ENCODE measurements around the gene LRSAM1.
A peak's percentile ranks its signal among the peaks of the same experiment; 100 is the strongest.

The LRSAM1 gene

DNA sequence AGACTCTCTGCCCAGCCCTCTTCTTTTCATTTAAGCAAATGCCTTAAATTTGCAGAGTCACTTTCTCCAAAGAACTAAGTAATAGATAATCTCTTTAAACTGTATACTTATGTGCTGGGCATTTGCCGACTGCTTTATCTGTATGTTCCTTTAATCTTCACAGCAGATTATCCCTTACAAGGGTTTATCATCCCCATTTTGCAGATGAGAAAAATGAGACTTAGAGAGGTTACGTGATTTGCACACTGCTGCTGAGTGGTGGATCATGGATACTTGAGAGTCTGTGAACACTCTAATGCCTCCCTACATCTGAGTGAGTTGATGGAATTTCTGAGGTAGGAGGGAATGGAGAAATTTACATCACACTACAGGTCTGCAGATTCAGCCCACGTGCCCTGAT, 23.0 kb upstream of the LRSAM1 start:
- Histone ChIP-seq H3K4me3 (replicated peaks; ENCODE audit: low read depth, low read length) (no peak overlapping the region), H3K36me3 (ENCODE audit: control insufficient read depth, insufficient read depth, low read length) (peaks cover 10% of the 10 kb centered on the region), H3K27me3 (replicated peaks; ENCODE audit: control insufficient read depth, insufficient read depth, low read length) (no peaks in the 10 kb centered on the region)
- DNase-seq (ENCODE audit: extremely low read depth, insufficient read length), result no peak
- TF ChIP-seq, protein P1, sequence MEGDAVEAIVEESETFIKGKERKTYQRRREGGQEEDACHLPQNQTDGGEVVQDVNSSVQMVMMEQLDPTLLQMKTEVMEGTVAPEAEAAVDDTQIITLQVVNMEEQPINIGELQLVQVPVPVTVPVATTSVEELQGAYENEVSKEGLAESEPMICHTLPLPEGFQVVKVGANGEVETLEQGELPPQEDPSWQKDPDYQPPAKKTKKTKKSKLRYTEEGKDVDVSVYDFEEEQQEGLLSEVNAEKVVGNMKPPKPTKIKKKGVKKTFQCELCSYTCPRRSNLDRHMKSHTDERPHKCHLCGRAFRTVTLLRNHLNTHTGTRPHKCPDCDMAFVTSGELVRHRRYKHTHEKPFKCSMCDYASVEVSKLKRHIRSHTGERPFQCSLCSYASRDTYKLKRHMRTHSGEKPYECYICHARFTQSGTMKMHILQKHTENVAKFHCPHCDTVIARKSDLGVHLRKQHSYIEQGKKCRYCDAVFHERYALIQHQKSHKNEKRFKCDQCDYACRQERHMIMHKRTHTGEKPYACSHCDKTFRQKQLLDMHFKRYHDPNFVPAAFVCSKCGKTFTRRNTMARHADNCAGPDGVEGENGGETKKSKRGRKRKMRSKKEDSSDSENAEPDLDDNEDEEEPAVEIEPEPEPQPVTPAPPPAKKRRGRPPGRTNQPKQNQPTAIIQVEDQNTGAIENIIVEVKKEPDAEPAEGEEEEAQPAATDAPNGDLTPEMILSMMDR (IDR thresholded peaks at IDR 0.05; ENCODE audit: insufficient read depth, low read length, poor library complexity, severe bottlenecking), result no peak

DNA sequence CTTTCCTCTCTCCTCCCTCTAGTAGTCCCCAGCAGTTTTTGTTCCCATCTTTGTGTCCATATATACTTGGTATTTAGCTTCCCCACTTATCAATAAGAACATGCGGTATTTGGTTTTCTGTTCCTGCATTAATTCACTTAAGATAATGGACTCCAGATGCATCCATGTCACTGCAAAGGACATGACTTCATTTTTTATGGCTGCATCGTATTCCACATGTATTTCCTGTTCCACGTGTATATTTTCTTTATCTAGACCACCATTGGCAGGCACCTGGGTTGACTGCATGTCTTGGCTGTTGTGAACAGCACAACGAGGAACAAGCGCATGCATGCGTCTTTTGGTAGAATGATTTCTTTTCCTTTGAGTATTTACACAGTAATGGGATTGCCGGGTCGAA, 20.9 kb upstream of the LRSAM1 start:
- no peak for DNase-seq (ENCODE audit: extremely low read depth, insufficient read length)
- H3K27me3 ChIP-seq (replicated peaks; ENCODE audit: control insufficient read depth, insufficient read depth, low read length), result no peaks in the 10 kb centered on the region
- TF ChIP-seq, protein P1 (IDR thresholded peaks at IDR 0.05; ENCODE audit: insufficient read depth, low read length, poor library complexity, severe bottlenecking), result no peak
- peaks cover 20% of the 10 kb centered on the region for H3K36me3 ChIP-seq (ENCODE audit: control insufficient read depth, insufficient read depth, low read length)
- H3K4me3 ChIP-seq (replicated peaks; ENCODE audit: low read depth, low read length), result no peak overlapping the region

DNA sequence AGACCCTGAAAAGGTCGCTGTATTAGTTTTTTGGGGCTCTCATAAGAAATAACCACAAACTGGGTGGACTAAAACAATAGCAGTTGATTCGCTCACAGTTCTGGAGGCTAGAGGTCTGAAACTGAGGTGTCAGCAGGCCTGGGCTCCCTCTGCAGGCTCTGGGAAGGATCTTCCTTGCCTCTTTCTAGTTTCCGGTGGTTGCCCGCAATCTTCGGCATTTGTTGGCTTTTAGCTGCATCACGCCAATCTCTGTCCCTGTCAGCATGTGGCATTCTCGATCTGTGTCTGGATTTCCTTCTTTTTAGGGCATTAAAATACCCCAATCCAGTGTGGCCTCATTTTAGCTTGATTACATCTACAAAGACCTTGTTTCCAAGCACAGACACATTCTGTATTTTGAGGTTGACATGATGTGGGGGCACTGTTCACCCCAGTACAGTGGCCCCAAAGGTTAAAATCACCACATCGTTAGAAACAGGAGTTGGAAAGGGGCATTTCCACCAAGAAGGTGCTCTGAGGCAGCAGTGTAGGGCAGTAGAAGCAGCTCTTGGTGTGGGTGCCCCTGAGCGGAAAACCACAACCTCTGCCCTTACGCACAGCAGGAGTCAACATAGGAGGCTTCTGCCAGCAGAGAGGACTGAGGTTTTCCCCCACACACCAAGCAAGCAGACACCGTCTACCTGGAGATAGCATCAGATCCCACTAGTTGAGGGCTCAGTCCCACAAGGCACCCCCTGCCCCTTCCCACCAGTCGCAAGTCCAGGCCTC, 13.6 kb upstream of the LRSAM1 start:
- Histone ChIP-seq H3K36me3 (ENCODE audit: control insufficient read depth, insufficient read depth, low read length) (peaks cover 43% of the 10 kb centered on the region), H3K27me3 (replicated peaks; ENCODE audit: control insufficient read depth, insufficient read depth, low read length) (no peaks in the 10 kb centered on the region), H3K4me3 (replicated peaks; ENCODE audit: low read depth, low read length) (no peak overlapping the region)
- no peak for DNase-seq (ENCODE audit: extremely low read depth, insufficient read length)
- TF ChIP-seq, protein P1 (IDR thresholded peaks at IDR 0.05; ENCODE audit: insufficient read depth, low read length, poor library complexity, severe bottlenecking), result no peak

DNA sequence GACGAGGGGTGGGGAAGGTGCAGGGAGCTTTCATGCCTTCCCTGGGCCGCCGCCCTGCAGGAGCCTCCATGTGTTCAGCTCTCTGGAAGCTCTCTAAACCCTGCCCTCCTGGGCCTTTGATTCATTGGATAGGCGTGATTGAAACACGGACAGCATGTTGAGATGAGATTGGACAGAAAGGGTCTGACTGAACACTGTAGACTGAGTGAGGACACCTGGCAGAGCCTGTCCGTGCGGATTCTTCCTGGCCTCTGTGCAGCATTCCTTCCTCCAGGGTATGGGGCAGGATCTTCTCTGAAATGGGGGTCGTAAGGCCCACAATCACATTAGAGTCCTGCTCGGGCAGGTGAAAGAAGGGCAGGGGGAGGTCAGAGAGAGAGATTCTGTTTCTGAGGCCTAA, 12.9 kb upstream of the LRSAM1 start:
- no peak for DNase-seq (ENCODE audit: extremely low read depth, insufficient read length)
- peaks cover 39% of the 10 kb centered on the region for H3K36me3 ChIP-seq (ENCODE audit: control insufficient read depth, insufficient read depth, low read length)
- no peaks in the 10 kb centered on the region for H3K27me3 ChIP-seq (replicated peaks; ENCODE audit: control insufficient read depth, insufficient read depth, low read length)
- TF ChIP-seq, protein P1 (IDR thresholded peaks at IDR 0.05; ENCODE audit: insufficient read depth, low read length, poor library complexity, severe bottlenecking), result no peak
- no peak overlapping the region for H3K4me3 ChIP-seq (replicated peaks; ENCODE audit: low read depth, low read length)

DNA sequence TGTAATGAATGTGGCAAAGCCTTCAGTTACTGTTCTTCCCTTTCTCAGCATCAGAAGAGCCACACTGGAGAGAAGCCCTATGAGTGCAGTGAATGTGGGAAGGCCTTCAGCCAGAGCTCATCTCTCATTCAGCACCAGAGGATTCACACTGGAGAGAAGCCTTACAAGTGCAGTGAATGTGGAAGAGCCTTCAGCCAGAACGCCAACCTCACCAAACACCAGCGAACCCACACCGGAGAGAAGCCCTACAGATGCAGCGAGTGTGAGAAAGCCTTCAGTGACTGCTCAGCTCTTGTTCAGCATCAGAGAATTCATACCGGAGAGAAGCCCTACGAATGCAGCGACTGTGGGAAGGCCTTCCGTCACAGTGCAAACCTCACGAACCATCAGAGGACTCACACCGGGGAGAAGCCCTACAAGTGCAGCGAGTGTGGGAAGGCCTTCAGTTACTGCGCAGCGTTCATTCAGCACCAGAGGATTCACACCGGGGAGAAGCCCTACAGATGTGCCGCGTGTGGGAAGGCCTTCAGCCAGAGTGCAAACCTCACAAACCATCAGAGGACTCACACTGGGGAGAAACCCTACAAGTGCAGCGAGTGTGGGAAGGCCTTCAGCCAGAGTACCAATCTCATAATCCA, 6.9 kb upstream of the LRSAM1 start:
- H3K27me3 ChIP-seq (replicated peaks; ENCODE audit: control insufficient read depth, insufficient read depth, low read length), result no peaks in the 10 kb centered on the region
- TF ChIP-seq, protein P1 (IDR thresholded peaks at IDR 0.05; ENCODE audit: insufficient read depth, low read length, poor library complexity, severe bottlenecking), result no peak
- H3K36me3 ChIP-seq (ENCODE audit: control insufficient read depth, insufficient read depth, low read length), result peaks cover 49% of the 10 kb centered on the region
- no peak overlapping the region for H3K4me3 ChIP-seq (replicated peaks; ENCODE audit: low read depth, low read length)
- peak; percentile 46 for DNase-seq (ENCODE audit: extremely low read depth, insufficient read length)

All from GM06990 (cell line).